Stimulated activated naive CD4-positive, alpha-beta T cell (primary cell): ENCODE data around the gene C14orf119.

Experiments used
- DNase-seq, 6 experiments: peaks; one replicate each; lab custom pipeline; 2025; lab: John Stamatoyannopoulos, UW

The C14orf119 gene

DNA sequence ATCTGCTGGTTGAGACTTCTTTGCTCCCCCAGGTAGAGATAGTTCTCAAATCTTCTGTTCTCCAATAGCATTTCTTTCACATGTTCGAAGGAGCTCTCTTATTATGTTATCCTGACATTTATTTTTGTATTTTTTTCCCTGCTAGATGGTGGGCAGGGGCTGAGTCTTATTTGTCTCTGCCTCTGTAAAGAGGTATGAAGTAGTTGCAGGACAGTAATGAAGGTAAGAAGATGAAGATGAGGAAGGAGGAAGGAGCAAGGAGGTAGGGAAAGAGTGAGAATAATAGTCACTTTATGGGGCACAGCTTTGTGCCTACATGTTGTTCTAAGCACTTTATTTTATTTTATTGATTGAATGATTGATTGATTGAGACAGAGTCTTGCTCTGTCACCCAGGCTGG, 14.5 kb downstream of the C14orf119 start:
- no peak for DNase-seq

DNA sequence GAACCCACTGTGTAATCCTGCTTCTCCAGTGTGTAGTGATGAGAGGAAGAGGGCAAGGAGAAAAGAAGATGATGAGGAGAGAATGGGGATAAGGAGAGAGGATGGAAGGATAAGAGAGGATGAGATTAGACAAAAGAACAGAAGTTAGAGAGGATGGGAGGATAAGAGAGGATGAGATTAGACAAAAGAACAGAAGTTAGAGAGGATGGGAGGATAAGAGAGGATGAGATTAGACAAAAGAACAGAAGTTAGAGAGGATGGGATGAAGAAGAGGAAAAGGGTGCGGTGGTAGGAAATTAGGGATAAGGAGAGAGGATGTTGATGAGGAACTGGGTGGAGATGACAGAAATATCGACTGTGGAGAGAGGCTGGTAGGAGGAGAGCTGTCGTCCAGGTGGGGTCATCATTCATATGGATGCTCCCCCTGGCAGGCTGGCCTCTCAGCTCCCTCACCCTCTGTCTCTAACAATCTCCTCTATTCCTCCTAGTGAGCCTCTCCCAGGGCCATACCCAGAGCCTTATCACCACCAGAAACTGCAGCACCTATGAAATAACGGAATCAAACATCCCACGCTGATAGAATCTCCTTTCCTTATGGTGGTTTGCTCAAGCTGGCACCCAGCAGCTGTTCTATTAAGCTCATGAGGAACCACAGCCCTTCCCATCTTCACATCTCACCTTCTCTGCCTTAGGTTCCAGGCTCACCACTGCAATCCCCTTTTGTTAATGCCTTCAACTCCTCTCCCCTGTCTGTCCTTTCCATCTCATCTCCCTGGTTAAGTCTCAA, 15.5 kb downstream of the C14orf119 start:
- no peak for DNase-seq

GRCh38 chr14:23112359-23113178, 17.3 kb downstream of the C14orf119 start:
- no peak for DNase-seq

DNA sequence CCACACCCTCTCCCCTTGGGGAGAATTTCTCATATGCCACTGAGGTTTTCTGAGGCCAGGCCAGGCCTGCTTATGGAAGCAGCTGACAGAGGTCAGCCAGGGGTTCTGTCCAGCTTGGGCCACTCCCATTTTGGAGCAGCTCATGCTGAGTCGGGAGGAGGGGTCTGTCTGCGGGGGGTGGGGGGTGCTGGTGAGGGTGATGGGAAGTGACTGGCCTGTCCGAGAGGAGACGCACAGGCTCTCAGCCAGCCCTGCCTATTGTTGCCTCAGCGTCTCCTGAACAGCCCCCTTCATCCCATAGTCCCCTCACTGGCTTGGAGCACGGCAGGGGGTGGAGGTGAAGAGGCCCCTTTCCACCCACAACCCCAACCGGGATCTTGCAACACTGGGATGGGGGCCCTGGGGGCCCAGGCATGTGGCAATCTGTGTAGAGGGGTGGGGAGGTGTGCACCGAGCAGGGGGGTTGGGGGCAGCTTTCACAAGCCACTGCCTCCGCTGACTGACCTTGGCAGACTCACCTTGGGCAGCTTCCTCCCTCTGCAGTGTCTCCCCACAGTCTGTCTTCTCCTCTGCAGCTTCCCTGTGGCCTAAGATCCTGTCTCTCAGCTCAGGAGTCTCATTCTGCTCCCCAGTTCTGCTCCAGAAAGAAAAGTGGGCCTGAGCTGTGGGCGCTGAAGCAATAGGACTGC, 18.3 kb downstream of the C14orf119 start:
- no peak for DNase-seq

- DNase-seq: no peak
Measured at GRCh38 chr14:23114120-23114458, 18.8 kb downstream of the C14orf119 start.

DNA sequence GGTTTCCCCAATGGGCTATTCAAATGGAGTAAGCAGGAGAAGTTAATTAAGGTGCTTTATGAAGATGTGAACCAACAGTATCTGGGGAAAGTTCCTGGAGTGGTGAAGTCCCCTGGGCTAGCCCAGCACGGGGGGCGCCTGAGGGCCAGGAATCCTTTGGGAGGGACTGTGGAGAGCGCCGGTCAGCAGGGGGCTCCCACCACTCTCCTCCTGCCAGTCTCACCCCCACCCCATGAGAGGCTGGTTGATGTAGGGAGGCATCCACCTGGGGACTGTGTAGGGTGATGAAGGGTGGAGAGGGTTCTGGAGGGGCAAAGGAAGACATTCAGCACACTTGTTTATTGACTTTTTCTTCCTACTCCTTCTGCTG, 19.3 kb downstream of the C14orf119 start:
- no peak for DNase-seq

DNA sequence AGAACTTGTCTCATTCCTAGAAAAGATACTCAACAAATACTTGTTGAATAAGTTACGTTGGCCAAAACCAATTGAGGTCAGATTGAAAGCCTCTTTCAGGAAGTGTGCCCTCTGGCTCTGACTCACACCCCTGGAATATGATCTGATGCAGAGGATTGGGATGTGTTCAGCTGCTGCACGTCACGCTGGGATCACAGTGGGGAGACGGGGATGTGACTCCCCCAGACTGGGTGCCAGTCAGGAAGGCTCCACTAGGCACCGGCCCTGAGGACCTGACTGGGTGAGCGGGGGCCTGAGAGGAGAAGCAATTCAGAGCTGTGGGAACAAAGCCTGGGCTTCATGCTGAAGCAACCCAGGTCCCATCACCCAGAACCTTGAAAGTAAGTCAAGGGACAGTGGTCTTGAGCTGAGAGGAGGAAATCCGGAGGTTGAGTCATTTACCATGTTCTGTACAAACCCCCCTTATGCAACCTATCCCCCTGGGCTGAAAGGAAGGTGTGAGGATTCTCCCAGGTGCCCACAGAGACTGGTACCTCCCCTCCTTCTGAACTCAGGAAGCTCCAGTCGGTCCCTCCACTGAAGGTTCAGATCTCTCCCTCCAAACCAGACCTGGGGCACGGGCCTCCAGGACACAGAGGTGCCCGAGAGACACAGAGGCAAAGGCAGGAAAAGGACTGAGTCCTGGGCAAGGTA, 19.9 kb downstream of the C14orf119 start:
- DNase-seq: no peak

GRCh38 chr14:23115918-23116317, 20.6 kb downstream of the C14orf119 start:
- no peak for DNase-seq

GRCh38 chr14:23117371-23118020, 22.2 kb downstream of the C14orf119 start:
- no peak for DNase-seq

- peak in 1 of 6 experiments; percentile 31 for DNase-seq
Measured at GRCh38 chr14:23118506-23119362, 23.4 kb downstream of the C14orf119 start, which contains the start of gene CEBPE. Gene CEBPE, minus strand, starts transcription at chr14:23119255. Its CDS starts 164 bp downstream, at chr14:23119091.

DNA sequence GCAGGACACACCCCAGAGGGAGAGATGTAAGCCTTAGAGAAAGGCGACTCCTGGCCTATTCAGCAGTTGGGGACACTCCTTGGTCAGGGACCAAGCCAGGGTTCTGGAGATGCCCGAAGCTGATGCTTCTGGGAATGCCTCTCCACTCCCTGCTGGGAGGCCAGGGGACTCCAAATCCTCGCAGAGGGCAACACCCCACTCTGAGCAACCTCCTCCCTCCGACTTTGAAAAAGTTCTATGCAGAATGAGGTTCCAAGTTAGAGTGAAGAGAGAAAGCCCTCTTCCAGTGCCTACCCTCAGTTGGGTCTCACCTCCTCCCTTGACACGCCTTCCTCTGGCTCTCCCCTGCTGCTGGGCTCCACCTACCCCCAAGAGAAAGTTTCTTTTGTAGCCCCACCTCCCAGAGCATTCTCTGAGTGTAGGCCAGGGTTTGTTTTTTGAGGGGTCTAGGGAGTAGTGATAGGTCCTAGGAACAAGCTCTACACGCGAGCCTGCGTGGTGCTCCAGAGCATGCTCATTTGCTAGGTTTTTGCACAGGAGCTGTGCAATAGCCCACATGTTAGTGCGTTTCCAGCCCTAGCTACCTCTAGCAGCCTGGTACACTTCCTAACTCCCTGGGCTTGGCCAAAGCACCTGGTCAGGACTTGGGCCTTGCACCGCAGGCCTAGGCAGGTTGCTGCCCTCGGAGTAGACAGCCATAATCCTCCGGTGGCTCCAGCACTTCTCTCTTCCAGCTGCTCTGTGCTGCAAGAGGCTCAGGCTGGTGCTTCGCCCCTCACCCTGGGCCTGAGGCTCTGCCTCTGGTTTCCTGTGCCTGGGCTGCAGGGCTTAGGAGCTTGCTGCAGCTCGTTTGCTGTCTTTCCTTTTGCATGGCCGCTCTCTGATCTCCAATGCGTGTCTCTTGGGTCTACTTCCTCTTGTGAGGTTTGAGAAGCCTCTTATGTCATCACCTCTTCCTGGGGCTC, 24.3 kb downstream of the C14orf119 start:
- DNase-seq: peak; percentile 4 to 72 (median 51)

DNA sequence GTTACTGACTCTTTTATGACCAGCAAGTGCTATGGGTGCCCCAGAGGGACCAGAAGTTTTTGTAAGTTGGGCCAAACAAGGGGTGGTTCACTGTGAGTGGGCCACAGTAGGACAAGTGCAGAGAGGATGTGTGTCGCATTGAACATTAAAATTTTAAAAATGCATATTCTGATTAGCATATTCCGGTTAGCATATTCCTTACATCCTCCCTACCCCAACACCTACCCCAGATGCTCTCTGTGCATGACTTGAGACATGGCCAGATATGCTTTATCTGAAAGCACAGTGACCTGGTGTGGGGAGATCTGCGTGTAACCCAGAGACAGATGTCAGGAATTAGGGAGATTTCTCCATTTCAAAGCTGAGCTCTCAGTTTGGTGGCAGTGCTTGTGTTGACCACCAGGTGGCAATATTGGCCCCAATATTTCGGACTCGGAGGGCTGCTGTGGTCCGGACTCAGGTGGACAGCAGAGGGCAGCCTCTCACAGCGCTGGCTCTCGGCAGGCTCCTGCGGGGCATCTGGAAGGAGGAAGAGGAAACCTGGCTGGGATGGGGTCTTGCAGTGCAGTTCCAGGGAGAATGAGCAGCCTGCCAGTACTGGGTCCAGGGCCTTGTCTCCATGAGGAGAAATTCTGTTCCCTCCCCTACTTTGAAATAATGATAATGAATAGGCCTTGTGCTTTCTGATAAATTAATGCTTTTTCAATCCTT, 25.4 kb downstream of the C14orf119 start:
- peak; percentile 59 to 83 (median 72) for DNase-seq

- no peak for DNase-seq
Measured at GRCh38 chr14:23121361-23121771, 26.1 kb downstream of the C14orf119 start.

DNA sequence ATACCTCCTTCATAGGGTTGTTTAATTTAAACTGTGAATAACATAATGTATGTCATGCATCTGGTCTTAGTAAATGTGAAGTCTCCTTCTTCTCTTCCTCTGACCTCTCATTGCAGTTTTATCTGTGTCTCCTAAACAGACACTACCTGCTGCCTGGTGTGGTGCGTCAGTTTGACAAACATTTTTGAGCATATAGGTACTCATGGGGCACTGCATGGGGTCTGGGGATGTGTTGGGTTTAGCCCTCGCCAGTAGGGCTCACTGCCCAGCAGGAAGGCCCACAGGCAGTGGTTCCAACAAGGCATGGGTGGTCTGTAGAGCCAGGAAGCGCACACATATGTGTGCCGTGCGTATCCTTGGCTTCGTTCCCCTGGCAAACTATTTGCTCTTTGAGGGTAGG, 26.8 kb downstream of the C14orf119 start:
- DNase-seq: no peak

DNA sequence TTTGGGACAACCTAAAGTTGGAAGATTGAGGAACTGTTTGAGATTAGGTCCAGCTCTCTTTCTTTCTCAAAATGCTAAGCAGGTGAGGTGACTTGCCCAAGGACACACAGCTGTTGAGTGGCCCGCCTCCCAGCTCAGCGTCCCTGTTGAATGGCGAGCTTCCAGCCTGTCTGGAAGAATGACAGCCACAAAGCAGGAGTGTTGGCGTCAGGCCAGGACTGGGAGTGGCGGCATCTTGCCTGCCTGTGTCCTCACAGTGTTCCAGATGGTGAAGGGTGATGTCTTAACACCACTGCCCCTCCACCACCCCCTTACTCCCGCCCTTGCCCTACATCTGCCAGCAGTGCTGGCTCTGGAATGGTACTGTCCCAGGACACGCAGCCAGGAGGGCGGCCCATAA, 28.1 kb downstream of the C14orf119 start:
- no peak for DNase-seq

GRCh38 chr14:23124337-23124954, 29.1 kb downstream of the C14orf119 start:
- no peak for DNase-seq

GRCh38 chr14:23125011-23125410, 29.7 kb downstream of the C14orf119 start:
- no peak for DNase-seq

GRCh38 chr14:23125933-23126524, 30.7 kb downstream of the C14orf119 start:
- DNase-seq: no peak
